EH (cell line): ENCODE data around the gene CD48.

Experiments used
- DNase-seq: peaks from one replicate; pipeline ENCODE4 v3.0.0-alpha.2; 2015; ENCODE audit warnings: low read depth

CD48 gene, protein sequence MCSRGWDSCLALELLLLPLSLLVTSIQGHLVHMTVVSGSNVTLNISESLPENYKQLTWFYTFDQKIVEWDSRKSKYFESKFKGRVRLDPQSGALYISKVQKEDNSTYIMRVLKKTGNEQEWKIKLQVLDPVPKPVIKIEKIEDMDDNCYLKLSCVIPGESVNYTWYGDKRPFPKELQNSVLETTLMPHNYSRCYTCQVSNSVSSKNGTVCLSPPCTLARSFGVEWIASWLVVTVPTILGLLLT

DNA sequence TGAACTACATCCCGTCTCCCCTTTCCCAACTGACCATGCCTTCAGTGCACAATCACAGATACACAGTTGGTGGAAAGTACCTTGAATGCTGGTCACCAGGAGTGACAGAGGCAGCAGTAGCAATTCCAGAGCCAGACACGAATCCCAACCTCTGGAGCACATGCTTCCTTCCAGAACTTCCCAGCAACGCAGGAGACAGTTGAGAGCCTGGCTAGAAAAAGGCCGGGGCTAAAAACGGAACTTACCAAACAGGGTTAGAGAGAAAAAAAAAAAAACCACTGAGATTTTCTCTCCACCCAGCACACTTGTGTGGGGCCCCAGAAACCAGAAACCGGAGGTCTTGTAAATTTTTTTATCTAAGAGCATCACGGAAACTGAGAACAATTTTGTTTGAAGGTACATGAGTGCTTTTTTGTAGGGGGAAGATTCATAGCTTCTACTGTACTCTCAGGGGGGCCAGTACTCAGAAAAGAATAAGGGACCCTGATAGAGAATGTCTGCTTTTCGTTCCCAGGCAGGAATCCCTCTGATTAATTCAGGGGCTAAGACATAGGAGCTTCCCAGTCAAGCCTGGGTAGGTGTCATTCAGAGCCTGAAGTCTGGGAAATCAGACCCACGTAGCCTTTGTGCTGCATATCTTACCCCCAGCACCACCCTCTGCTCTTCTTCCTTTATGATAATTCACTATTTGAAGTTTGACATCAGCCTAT is at the start of gene CD48:
CD48 (minus strand) TSS at position 221 of the 710 bp plus-strand sequence; CDS start at position 162, 59 bp downstream.
- no peak for DNase-seq

DNA sequence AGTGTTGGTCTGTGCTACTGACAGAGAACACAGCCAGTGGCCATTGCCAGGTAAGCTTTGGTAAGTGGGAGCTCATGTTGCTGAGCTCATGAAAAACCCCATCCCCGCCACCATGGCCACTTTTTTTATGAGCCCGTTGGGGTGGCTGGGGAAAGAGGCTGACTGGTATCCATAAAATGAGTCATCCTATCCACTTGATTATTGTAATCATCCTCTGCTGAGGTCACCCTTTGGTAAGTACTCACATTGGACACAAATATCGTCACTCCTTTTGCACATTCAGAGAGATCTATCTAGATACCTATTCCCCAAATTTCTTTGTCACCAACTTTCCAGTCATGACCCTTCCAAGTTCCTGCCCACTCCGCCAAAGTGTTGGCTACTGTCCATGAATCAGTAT is 49.4 kb upstream of the CD48 start:
- DNase-seq = no peak

DNA sequence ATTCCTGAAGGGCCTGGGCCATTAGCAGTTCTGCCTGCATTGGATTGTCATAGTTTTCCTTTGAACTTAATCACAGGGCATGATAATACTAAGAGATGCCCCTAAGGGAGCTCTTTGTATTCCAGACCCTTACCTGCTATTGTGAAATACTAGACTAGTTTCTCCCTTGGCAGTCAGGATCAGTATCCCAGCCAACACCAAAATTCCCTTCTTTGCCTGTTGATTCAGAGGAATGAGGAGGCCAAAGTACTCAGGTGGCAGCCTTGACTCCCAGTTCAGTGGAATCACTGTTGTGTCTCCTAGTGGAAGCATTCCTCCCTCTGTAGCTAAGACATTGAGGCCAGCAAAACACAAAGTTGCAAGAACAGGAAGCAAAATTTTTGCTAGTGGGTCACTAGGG is 48.1 kb upstream of the CD48 start:
- DNase-seq = no peak

DNA sequence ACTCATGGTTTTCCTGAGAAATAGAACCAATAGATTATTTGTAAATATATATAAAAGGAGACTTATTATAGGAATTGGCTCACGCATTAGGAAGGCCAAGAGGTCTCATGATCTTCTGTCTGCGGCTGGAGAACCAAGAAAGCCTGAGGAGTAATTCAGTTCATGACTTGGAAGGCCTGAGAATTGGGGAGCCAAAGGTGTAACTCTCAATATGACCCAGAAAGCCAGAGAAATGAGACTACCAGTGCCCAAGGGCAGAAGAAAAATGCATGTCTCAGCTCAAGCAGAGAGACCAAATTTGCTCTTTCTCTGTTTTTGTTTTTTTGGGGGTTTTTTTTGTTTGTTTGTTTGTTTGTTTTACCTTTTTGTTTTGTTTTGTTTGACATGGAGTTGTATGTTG is 46.9 kb upstream of the CD48 start:
- DNase-seq = no peak

DNA sequence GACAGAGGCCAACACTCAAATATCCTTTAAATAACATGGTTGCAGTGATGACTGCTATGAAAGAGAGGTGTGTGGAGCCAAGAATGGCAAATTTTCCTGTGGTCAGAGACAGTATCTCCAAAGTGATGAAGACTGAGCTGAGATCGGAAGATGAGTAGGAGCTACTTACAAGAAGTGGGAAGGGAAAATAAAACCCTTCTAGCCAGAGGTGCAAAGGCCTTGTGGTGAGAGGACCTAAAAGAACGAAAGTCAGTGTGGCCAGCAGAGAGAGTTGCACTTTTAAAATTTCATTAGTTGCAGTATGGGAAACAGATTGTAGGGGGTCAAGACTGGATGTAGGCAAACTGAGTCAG is 45.2 kb upstream of the CD48 start:
- no peak for DNase-seq

DNA sequence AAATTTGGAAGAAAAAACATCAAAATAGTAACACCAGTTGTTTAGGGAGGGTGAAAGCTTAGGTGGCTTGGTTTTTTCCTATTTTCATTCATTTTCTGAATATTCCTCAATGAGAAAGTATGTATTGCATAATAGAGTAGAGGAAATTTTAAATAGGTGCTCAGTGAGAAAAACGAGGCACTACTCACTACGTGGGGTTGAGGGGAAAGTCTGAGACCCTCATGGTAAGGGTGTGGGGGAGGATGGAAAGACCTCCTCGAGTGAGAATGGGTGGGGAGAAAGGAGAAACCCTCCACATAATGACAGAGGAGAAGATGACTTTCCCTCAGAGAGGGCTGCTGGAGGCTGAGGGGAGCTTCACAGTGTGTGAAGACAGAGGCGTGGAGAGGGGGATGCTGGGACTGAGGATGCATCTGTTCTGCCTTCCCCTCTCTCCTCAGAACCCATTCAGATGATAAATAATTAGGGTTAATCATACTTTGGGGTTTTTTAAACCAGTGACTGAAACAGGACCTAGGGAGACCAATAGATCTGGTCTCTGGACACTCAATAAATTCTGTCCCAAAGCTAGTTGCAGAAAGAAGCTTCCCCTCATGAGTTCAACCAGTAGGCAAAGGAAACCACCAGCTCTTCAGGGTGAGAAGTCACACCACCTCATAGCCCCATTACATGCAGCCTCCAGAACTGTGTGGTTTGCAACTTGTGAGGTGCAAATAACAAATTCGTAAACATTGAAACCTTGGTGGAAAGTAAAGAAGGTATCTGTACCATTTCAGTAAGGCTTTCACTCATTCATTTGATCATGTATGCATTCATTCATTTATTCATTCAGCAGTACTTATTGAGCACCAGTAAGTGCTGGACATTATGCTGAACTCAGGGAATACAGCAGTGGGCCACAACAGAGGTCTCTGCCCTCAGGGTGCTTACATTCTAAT is 44.6 kb upstream of the CD48 start:
- DNase-seq = no peak

DNA sequence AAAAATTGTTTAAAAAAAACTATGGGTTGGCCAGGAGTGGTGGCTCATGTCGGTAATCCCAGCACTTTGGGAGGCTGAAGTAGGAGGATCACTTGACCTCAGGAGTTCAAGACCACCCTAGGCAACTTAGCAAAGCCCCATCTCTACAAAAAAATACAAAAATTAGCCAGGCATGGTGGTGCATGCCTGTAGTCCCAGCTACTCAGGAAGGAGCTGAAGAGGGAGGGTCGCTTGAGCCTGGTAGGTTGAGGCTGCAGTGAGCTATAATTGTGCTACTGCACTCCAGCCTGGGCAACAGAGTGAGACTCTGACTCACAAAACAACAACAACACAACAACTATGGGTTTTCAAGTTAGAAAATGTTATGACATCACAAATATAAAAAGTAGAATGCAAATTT is 43.8 kb upstream of the CD48 start:
- DNase-seq = no peak

DNA sequence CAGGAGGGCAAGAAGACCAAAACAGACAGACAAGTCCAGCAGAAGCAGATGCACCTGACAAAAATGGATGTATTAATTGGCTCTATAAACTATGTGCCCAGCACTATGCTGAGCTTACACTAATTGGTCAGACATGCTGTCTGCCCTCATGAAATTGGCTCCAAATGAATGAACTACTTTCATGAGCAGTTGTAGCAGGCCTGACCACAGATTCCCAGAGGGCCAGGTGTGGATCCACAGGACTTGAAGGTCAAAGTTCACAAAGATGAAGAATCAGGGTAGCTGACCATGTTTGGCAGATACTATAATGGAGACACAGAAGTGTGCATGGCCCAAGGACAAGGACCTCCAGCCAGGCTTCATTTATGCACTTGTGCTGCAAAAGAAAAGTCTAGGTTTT is 42.0 kb upstream of the CD48 start:
- DNase-seq = no peak

DNA sequence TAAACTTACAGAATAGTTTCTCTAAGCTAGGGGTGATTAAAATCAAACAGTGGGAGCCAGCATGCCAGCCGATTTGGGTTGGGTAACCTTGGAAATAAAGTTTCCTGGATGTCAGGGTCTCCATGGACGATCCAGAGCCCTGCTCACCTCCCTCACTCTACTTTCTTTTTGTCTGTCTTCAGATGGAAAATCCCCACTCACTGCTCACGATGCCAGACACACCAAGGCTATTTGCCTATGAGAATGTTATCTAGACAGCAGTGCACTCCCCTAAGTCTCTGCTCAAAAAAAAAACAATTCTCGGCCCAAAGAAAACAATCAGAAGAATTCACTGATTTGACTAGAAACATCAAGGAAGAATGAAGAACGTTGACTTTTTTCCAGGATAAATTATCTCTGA is 41.3 kb upstream of the CD48 start:
- DNase-seq = no peak

DNA sequence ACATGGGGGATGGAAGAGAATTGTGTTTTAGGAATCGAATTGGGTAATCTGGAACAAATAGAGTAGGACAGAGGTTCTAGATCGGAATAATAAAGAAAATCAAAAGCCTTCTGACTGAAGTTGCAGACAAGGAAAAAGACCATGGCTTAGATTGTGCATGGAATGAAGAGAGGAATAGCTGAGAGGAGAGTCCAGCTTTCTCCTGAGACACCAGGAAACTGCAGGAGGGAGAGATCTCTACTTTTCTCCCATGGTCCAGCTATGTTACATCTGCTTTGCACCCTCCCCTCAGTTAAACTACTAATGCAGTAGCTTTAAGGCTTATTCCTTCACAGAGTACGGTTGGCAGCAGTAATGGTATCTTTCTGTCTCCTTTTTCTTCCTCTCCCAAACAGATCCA is 40.8 kb upstream of the CD48 start:
- DNase-seq = no peak

DNA sequence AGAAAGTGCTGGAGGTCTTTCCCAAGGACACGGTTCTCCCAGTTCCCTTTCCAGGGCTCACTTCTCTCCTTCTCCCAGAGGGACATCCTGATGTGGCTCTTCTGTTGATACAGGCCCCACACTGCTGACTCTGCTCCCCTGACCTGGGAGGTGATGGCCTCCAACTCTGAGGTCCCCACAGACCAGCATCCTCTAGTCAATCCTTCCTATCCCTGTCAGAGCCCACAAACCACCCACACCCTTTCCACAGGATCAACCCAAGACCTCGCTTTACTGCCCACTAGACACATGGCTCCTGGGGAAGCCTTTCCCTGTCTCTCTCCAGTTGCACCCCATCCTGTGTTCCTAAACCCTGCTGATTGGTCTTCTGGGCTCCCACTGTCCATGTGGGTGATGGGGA is 39.0 kb upstream of the CD48 start:
- DNase-seq = no peak

DNA sequence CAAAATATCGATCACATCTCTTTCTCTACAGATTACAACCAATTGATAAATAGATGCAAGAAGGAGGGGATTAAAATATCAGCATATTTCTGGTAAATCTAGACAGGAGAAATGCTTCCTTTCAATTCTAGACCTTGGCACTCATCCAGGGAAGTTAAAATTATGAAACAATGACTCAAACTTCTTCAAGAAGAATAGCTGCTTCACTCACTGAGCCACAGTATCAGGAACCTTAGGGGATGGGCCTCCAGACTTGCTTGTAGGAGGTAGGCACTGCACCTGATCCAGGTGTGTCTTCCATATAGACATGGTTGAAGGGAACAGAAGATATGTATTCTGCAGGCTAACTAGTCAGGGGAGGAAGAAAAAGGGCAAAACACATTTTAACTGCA is 37.3 kb upstream of the CD48 start:
- DNase-seq = no peak

DNA sequence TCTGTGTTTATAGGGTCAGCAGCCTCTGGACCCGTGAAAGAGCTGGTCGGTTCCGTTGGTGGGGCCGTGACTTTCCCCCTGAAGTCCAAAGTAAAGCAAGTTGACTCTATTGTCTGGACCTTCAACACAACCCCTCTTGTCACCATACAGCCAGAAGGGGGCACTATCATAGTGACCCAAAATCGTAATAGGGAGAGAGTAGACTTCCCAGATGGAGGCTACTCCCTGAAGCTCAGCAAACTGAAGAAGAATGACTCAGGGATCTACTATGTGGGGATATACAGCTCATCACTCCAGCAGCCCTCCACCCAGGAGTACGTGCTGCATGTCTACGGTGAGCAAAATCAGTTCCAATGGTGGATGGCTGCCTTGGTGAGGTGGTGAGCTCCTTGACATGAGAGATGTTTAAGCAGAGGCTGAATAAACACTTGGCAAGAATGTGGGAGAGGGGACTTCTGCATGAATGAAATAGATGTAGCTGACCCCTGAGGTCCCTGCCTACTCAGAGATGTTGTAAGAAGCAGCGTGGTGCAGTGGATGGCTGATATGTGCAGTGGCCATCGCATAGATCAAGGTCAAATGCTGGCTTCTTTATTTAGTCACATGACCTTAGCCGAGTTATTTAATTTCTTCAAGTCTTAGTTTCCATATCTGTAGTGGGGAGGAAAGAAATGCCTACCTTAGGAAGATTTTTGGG is 36.7 kb upstream of the CD48 start:
- peak; percentile 43 for DNase-seq

DNA sequence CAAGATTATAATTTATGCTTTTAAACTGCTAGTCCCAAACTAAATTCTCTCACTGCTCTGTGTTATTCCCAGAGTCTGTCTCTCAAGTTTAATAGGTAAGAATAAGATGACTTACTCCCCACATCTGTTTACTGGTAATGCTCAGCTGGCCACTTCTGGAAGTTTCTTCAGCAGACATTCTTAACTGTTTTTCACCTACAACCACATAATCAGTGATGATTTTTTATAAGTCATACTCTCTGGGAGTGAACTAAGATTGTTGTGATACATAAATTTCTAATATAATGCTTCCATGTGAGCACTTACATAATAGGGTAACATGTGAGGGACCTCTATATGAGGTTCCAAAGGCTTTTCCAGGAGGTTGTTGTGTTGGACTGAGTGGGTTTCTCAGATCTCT is 36.1 kb upstream of the CD48 start:
- no peak for DNase-seq

DNA sequence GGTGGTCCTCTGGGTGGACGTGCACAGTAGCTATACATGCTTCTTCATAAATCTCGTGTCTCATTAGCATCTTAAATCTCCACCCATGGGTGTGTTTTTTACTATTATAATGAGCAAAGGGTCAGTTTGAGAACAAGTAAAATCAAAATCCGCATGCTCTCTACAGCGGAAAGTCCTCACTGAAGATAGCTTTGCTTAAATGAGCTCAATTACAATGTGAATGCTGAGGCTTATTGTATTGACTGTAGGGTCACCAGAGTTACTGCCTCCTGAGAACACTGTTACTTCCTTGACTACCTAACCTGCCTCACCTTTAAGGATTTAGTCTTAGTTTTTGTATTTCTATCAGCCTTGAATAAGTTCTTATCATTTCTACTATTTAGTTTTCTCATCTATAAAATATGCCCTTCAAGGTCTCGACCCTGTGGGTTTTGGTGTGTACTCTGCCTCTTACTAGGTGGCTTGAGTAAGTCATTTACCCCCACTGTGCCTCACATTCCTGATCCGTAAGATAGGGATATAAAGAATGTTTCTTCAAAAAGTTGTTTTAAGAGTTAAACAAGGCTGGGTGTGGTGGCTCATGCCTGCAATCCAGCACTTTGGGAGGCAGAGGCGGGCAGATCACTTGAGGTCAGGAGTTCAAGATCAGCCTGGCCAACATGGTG is 35.3 kb upstream of the CD48 start:
- DNase-seq = no peak

DNA sequence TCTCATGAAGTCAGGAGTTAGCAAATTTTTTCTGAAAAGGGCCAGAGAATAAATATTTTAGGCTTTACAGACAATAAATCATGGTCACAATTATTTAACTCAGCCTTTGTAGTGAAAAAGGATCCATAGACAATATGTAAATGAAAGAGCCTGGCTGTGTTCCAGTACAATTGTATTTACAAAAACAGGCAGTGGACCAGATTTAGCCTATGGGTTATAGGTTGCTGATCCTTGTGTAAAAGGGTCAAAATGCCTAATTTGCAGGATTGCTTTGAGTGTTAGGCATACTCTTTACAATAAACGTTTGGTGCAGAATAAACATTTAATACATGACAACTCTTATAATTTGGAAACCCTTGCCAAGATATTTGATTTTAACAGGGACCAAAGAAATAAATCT is 33.9 kb upstream of the CD48 start:
- DNase-seq = no peak

DNA sequence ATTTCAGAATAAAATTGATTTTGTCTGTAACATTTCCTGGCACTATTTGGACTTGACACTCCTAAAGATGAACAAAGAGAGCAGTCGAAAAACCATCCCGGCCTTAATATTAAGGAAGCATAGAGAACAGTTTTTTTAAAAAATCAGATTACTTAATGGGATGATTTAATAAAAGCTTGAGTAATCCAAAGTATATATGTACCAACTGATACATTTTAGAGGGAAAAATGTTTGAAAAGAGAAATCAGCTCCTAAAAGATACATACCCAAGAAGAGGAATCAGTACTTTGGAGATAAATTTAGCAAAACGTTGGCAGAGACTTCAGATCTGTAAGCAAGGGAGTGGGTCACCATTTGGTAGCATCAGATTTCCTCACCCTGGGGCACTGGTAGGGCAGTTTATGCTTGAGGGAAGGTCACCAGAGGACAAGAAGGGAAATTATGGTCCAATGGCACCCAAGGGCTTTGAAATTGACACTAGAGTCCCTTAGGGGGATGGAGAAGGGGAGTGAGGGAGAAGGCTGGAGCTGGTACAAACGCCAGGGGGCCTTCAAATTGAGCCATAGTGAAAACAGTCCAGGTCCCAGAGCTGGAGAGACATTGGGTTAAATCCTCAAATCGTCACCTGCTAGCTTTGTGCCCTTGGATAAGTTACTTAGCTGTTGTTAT is 33.4 kb upstream of the CD48 start:
- DNase-seq = no peak

DNA sequence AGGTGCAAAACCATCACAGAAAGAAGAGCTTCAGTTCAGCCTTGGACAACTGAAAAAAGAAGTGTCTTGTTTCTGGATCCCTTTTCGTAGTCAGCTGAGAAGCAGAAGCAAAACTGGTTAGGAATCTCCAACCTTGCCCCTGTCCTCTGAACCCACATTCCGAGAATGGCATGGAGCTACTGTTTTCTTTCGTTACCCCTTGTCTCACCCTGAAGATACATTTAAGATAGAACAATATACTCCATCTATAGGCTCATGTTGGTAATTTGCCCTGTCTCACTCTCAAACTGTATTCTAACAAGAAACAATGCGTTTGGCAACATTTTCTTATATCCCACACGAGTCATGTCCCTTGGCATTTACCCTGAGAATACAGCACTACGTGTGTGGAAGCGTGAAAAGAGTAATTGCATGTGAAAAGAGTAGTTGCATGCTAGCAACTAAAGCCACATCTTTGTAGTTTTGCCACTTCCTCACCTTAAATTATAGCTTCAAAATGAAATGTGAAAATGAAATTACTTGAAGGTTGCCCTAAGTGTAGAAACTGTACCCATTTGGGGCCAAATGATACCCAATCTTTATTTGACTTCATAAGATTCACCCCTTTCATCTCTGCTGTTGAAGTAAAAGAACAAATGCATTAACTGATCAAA is 32.7 kb upstream of the CD48 start:
- no peak for DNase-seq

DNA sequence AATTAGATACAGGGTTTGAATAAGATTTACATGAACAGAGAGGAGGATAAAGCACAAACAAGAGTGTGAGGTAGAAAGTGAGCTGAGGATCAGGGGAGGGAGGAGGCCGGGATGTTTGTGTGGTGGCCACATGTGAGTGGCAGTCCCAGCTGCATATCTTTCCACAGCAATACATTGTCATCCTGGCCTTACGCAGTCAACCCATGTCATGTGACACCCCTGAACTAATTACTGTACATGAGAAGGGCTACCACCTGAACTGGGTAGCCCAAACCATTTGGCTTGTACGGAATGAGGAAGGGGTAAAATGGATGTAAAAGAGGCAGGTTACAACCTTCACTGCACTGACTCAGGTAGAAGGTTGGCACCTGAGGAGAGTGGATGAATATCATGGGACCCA is 31.6 kb upstream of the CD48 start:
- no peak for DNase-seq

DNA sequence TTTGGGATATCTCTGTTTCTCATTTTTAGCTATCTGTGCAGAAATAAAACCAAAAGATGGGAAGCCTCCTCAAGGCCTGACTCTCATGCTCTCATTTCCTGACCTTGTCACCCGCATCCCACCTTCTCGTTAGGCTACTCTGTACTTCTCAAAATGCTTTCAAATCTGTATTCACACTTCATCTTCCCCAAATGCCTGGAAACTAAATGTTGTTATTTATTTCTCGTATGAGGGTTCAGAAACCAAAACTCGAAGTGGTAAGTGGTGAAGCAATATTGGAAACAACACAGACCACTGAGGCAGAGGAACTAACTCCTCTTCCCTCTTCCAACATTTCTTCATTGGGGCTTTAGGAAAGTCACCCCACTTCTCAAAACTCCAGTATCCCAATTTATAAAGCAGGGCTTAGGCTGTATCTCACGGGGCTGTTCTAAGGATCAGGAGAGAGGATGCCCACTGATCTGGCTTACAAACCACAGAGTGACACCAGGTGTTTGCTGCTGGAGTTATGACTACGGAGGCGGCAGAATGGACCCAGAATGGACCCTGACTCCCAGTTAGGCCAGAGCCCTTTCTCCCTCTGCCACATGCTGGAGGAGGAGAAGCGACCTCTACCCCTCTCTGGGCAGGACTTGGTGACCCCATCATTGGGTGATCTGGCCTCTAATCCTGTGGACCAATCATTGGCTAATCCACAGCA is 31.0 kb upstream of the CD48 start:
- DNase-seq = no peak
